ENCODE results near the gene MBD3L2.
"Not testable (repeated sequence)": the region's sequence is repeated elsewhere in the genome, so short reads cannot be mapped to it uniquely, and the experiment has no call there.

DNA sequence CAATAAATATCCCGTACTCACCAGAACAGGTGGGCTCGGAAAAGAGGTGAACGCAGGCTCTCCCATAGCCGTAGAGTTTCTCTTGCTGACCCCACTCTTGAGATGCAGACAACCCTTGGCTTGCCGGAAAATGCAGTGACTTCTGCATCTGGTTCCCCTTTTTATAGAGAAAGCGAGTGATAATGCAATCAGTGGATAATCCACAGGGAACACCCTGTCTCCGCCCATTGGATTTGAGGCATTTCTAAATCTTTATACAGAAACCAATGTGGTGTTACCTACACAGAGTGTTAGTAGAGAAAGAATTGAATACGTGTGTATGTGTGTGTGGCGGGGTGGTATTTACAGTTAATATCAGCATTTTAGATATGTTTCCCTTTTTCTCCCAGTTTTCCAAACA lies 9.0 kb upstream of the MBD3L2 start, which contains the start of gene MBD3L4:
- TF ChIP-seq, protein P1, sequence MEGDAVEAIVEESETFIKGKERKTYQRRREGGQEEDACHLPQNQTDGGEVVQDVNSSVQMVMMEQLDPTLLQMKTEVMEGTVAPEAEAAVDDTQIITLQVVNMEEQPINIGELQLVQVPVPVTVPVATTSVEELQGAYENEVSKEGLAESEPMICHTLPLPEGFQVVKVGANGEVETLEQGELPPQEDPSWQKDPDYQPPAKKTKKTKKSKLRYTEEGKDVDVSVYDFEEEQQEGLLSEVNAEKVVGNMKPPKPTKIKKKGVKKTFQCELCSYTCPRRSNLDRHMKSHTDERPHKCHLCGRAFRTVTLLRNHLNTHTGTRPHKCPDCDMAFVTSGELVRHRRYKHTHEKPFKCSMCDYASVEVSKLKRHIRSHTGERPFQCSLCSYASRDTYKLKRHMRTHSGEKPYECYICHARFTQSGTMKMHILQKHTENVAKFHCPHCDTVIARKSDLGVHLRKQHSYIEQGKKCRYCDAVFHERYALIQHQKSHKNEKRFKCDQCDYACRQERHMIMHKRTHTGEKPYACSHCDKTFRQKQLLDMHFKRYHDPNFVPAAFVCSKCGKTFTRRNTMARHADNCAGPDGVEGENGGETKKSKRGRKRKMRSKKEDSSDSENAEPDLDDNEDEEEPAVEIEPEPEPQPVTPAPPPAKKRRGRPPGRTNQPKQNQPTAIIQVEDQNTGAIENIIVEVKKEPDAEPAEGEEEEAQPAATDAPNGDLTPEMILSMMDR (IDR thresholded peaks at IDR 0.05; ENCODE audit: insufficient read depth, low read length) = not testable (repeated sequence)
- TF ChIP-seq, protein P2, sequence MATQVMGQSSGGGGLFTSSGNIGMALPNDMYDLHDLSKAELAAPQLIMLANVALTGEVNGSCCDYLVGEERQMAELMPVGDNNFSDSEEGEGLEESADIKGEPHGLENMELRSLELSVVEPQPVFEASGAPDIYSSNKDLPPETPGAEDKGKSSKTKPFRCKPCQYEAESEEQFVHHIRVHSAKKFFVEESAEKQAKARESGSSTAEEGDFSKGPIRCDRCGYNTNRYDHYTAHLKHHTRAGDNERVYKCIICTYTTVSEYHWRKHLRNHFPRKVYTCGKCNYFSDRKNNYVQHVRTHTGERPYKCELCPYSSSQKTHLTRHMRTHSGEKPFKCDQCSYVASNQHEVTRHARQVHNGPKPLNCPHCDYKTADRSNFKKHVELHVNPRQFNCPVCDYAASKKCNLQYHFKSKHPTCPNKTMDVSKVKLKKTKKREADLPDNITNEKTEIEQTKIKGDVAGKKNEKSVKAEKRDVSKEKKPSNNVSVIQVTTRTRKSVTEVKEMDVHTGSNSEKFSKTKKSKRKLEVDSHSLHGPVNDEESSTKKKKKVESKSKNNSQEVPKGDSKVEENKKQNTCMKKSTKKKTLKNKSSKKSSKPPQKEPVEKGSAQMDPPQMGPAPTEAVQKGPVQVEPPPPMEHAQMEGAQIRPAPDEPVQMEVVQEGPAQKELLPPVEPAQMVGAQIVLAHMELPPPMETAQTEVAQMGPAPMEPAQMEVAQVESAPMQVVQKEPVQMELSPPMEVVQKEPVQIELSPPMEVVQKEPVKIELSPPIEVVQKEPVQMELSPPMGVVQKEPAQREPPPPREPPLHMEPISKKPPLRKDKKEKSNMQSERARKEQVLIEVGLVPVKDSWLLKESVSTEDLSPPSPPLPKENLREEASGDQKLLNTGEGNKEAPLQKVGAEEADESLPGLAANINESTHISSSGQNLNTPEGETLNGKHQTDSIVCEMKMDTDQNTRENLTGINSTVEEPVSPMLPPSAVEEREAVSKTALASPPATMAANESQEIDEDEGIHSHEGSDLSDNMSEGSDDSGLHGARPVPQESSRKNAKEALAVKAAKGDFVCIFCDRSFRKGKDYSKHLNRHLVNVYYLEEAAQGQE (IDR thresholded peaks at IDR 0.05; ENCODE audit: insufficient replicate concordance, low read depth) = not testable (repeated sequence)
